ENCODE measurements around the gene TMEM233. TPM values are rescaled to one million over a fixed set of nuclear protein-coding genes. Genes with fewer than 3 reads are reported as not detected.
A peak's percentile ranks its signal among the peaks of the same experiment; 100 is the strongest.

The TMEM233 gene
- total and polyA plus RNA-seq, 9 of the 15 experiments (the other 6 are each of a cell fraction or from before 2014, with no cell fraction given): 0.04 to 0.17 (median 0.07) TPM; not detected in 2

DNA sequence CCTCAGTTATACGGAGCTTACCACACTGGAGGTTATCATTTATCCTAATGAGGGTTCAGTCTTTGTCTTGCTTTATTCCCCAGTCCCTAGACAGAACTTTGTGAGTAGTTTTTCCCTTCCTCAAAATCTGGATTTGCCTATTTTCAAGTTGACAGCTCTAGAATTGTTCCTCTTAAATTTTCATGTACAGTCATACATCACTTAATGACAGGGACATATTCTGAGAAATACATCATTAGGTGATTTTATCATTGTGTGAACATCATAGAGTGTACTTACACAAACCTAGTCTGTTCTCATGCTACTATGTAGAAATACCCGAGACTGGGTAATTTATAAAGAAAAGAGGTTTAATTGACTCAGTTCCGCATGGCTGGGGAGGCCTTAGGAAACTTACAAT, 77.5 kb downstream of the TMEM233 start (continued):
- TF ChIP-seq ZNF277 (CRISPR knock-in tag; IDR thresholded peaks at IDR 0.05; ENCODE audit: borderline replicate concordance): no peak
- TF ChIP-seq PRPF4 (IDR thresholded peaks at IDR 0.05; ENCODE audit: insufficient read depth, low read depth, low read length, poor library complexity, severe bottlenecking): no peak
- TF ChIP-seq DDX20 (tag; IDR thresholded peaks at IDR 0.05; ENCODE audit: low read depth): no peak
- TF ChIP-seq KAT7 (CRISPR knock-in tag; IDR thresholded peaks at IDR 0.05; ENCODE audit: borderline replicate concordance): 0 out of 2 replicates have a peak, but pooled peaks have one; percentile 57
- no peak for TF ChIP-seq ZNF707 (CRISPR knock-in tag; conservative IDR thresholded peaks at IDR 0.05)
- no peak for TF ChIP-seq ZNF23 (CRISPR knock-in tag; IDR thresholded peaks at IDR 0.05)
- no peak for TF ChIP-seq BACH1 (tag; IDR thresholded peaks at IDR 0.05)
- TF ChIP-seq OTX1 (CRISPR knock-in tag; IDR thresholded peaks at IDR 0.05): no peak
- TF ChIP-seq, protein P1, sequence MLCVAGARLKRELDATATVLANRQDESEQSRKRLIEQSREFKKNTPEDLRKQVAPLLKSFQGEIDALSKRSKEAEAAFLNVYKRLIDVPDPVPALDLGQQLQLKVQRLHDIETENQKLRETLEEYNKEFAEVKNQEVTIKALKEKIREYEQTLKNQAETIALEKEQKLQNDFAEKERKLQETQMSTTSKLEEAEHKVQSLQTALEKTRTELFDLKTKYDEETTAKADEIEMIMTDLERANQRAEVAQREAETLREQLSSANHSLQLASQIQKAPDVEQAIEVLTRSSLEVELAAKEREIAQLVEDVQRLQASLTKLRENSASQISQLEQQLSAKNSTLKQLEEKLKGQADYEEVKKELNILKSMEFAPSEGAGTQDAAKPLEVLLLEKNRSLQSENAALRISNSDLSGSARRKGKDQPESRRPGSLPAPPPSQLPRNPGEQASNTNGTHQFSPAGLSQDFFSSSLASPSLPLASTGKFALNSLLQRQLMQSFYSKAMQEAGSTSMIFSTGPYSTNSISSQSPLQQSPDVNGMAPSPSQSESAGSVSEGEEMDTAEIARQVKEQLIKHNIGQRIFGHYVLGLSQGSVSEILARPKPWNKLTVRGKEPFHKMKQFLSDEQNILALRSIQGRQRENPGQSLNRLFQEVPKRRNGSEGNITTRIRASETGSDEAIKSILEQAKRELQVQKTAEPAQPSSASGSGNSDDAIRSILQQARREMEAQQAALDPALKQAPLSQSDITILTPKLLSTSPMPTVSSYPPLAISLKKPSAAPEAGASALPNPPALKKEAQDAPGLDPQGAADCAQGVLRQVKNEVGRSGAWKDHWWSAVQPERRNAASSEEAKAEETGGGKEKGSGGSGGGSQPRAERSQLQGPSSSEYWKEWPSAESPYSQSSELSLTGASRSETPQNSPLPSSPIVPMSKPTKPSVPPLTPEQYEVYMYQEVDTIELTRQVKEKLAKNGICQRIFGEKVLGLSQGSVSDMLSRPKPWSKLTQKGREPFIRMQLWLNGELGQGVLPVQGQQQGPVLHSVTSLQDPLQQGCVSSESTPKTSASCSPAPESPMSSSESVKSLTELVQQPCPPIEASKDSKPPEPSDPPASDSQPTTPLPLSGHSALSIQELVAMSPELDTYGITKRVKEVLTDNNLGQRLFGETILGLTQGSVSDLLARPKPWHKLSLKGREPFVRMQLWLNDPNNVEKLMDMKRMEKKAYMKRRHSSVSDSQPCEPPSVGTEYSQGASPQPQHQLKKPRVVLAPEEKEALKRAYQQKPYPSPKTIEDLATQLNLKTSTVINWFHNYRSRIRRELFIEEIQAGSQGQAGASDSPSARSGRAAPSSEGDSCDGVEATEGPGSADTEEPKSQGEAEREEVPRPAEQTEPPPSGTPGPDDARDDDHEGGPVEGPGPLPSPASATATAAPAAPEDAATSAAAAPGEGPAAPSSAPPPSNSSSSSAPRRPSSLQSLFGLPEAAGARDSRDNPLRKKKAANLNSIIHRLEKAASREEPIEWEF (CRISPR knock-in tag; IDR thresholded peaks at IDR 0.05): 0 out of 2 replicates have a peak, but pooled peaks have one; percentile 9
- TF ChIP-seq ZZZ3 (IDR thresholded peaks at IDR 0.05): no peak
- TF ChIP-seq, protein P2, sequence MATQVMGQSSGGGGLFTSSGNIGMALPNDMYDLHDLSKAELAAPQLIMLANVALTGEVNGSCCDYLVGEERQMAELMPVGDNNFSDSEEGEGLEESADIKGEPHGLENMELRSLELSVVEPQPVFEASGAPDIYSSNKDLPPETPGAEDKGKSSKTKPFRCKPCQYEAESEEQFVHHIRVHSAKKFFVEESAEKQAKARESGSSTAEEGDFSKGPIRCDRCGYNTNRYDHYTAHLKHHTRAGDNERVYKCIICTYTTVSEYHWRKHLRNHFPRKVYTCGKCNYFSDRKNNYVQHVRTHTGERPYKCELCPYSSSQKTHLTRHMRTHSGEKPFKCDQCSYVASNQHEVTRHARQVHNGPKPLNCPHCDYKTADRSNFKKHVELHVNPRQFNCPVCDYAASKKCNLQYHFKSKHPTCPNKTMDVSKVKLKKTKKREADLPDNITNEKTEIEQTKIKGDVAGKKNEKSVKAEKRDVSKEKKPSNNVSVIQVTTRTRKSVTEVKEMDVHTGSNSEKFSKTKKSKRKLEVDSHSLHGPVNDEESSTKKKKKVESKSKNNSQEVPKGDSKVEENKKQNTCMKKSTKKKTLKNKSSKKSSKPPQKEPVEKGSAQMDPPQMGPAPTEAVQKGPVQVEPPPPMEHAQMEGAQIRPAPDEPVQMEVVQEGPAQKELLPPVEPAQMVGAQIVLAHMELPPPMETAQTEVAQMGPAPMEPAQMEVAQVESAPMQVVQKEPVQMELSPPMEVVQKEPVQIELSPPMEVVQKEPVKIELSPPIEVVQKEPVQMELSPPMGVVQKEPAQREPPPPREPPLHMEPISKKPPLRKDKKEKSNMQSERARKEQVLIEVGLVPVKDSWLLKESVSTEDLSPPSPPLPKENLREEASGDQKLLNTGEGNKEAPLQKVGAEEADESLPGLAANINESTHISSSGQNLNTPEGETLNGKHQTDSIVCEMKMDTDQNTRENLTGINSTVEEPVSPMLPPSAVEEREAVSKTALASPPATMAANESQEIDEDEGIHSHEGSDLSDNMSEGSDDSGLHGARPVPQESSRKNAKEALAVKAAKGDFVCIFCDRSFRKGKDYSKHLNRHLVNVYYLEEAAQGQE (IDR thresholded peaks at IDR 0.05; ENCODE audit: borderline replicate concordance): no peak
- TF ChIP-seq, protein P2 (CRISPR knock-in tag; IDR thresholded peaks at IDR 0.05; ENCODE audit: low read depth): no peak
- 0 out of 2 replicates have a peak, but pooled peaks have one; percentile 17 for TF ChIP-seq ELF2 (CRISPR knock-in tag; IDR thresholded peaks at IDR 0.05)

Measured in K562 (cell line).